DND-41 (cell line): Measurements from ENCODE around the gene DMRT1.

Experiments used
- ATAC-seq: fragments of 200-7000 bp; cut with Tn5 transposase; 3 replicates; pipeline ENCODE4 v1.9.1; 2021; ENCODE audit warnings: low read depth; ENCODE audit not compliant: insufficient read depth
- DNase-seq: peaks from one replicate; pipeline ENCODE4 v3.0.0-alpha.2; 2020
- H2AFZ ChIP-seq: 2 replicates; pipeline ENCODE4 v1.6.0; 2012; ENCODE audit warnings: low read depth, low read length
- H3K27ac ChIP-seq: 2 replicates; pipeline ENCODE4 v1.5.1; 2012; ENCODE audit warnings: low read length, inconsistent platforms
- H3K27me3 ChIP-seq: fragments of 200-600 bp; sonication (generic); 2 replicates; pipeline ENCODE4 v1.6.0; 2012; ENCODE audit warnings: low read length, mild to moderate bottlenecking, inconsistent platforms; ENCODE audit not compliant: insufficient read depth, poor library complexity
- H3K36me3 ChIP-seq: 2 replicates; pipeline ENCODE4 v1.5.1; 2012; ENCODE audit warnings: low read length, inconsistent platforms; ENCODE audit not compliant: insufficient read depth
- H3K4me1 ChIP-seq: 2 replicates; pipeline ENCODE4 v1.5.1; 2012; ENCODE audit warnings: mild to moderate bottlenecking, low read length; ENCODE audit not compliant: insufficient read depth
- H3K4me2 ChIP-seq: 2 replicates; pipeline ENCODE4 v1.6.0; 2012; ENCODE audit warnings: mild to moderate bottlenecking, moderate library complexity, low read length, inconsistent platforms; ENCODE audit not compliant: insufficient read depth
- H3K4me3 ChIP-seq, 2 experiments: fragments of 200-600 bp in 1 of 2; shearing (Covaris generic) in 1 of 2; 2 replicates each; pipeline ENCODE4 v1.5.1; 2012 to 2016; ENCODE audit warnings: inconsistent platforms in 2 of 2, low read length in 2 of 2, mild to moderate bottlenecking in 2 of 2, low read depth in 1 of 2, moderate library complexity in 1 of 2
- H3K79me2 ChIP-seq: 2 replicates; pipeline ENCODE4 v1.6.0; 2012; ENCODE audit warnings: low read length, inconsistent platforms; ENCODE audit not compliant: insufficient read depth
- H3K9ac ChIP-seq: 2 replicates; pipeline ENCODE4 v1.6.0; 2012; ENCODE audit warnings: low read depth, mild to moderate bottlenecking, inconsistent platforms, low read length, moderate library complexity
- H3K9me3 ChIP-seq: 2 replicates; pipeline ENCODE4 v1.5.1; 2012; ENCODE audit warnings: low read length, moderate library complexity, mild to moderate bottlenecking, inconsistent platforms; ENCODE audit not compliant: insufficient read depth, severe bottlenecking
- H4K20me1 ChIP-seq: 2 replicates; pipeline ENCODE4 v1.6.0; 2012; ENCODE audit warnings: low read length; ENCODE audit not compliant: insufficient read depth
- CTCF ChIP-seq: IDR thresholded peaks from 2 replicates; pipeline ENCODE4 v1.5.1; 2012; ENCODE audit warnings: borderline replicate concordance, low read length, moderate library complexity, mild to moderate bottlenecking; ENCODE audit not compliant: poor library complexity, severe bottlenecking; ENCODE audit errors: extremely low read depth
- EZH2 ChIP-seq: IDR thresholded peaks from 3 replicates; pipeline ENCODE4 v1.6.1; 2012; ENCODE audit warnings: borderline replicate concordance, low read depth, mild to moderate bottlenecking, moderate library complexity, low read length, inconsistent platforms; ENCODE audit not compliant: severe bottlenecking

Gene DMRT1

DNA sequence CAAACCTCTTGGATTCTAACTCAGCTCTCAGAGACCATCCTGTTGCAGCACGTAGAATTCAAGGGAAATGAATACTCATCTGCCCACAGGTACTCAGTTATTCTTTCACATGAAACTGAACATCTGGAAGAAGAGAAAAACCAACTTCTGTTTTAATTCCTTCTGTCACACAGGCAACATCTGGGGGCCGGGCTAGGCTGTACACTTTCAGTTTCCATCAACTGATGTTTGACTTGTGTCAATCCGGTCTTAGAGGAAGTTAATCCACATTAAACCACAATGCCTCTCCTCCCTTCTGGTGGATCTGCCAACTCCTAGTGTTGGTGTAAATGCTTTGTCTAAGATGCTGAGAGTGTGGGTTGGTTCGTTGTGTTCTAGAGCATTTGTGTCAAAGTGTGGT is 152.5 kb downstream of the DMRT1 start:
- no peak overlapping the region for H3K9ac ChIP-seq
- H4K20me1 ChIP-seq, result no peaks in the 10 kb centered on the region
- no peaks in the 10 kb centered on the region for H3K4me1 ChIP-seq
- no peaks in the 10 kb centered on the region for H3K9me3 ChIP-seq
- no peak overlapping the region for H3K4me3 ChIP-seq
- H3K36me3 ChIP-seq, result no peaks in the 10 kb centered on the region
- ATAC-seq (peak; percentile 45; the same call in 1 of the 3 replicates), DNase-seq (no peak)
- no peak for TF ChIP-seq CTCF
- TF ChIP-seq EZH2, result no peak
- H2AFZ ChIP-seq, result no peak overlapping the region
- no peaks in the 10 kb centered on the region for H3K27me3 ChIP-seq
- no peak overlapping the region for H3K27ac ChIP-seq
- no peaks in the 10 kb centered on the region for H3K79me2 ChIP-seq
- H3K4me2 ChIP-seq, result no peak overlapping the region

DNA sequence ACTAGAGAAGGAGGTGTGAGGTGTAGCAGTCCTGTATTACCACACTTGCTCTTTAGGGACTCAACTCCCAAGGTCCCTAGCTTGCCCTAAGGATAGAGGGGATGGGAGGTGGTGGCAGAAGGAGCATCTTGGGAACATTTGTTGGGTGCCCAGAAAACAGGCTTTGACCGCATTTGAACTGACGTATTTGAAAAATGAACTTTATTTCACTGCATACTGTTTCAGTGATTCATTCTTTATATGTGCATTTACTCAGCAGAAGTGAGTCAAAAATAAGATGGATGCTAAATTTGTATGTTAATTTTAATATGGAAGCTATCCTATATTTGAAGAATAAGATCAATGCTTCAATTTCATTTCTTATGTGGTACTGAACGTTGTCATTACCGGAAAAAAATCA is 153.7 kb downstream of the DMRT1 start:
- no peak overlapping the region for H2AFZ ChIP-seq
- no peak overlapping the region for H3K9ac ChIP-seq
- H3K4me1 ChIP-seq, result no peaks in the 10 kb centered on the region
- H3K27ac ChIP-seq, result no peak overlapping the region
- H4K20me1 ChIP-seq, result no peaks in the 10 kb centered on the region
- no peaks in the 10 kb centered on the region for H3K36me3 ChIP-seq
- no peaks in the 10 kb centered on the region for H3K27me3 ChIP-seq
- ATAC-seq (no peak), DNase-seq (no peak)
- no peaks in the 10 kb centered on the region for H3K79me2 ChIP-seq
- H3K9me3 ChIP-seq, result no peaks in the 10 kb centered on the region
- no peak for TF ChIP-seq CTCF
- no peak for TF ChIP-seq EZH2
- no peak overlapping the region for H3K4me3 ChIP-seq
- no peak overlapping the region for H3K4me2 ChIP-seq

GRCh38 chr9:995781-996180 is 154.3 kb downstream of the DMRT1 start:
- Histone ChIP-seq H3K4me1 (no peaks in the 10 kb centered on the region), H3K36me3 (no peaks in the 10 kb centered on the region), H2AFZ (no peak overlapping the region), H3K27me3 (no peaks in the 10 kb centered on the region), H3K79me2 (no peaks in the 10 kb centered on the region), H3K9ac (no peak overlapping the region), H3K4me2 (no peak overlapping the region), H3K27ac (no peak overlapping the region), H3K9me3 (no peaks in the 10 kb centered on the region), H3K4me3 (no peak overlapping the region), H4K20me1 (no peaks in the 10 kb centered on the region)
- no peak for DNase-seq
- TF ChIP-seq EZH2, result no peak
- TF ChIP-seq CTCF, result no peak
- ATAC-seq, result no peak
